DND-41 (cell line): ENCODE measurements around the gene MAPK6.

Source experiments
- ATAC-seq: fragments of 200-7000 bp; cut with Tn5 transposase; 3 replicates; pipeline ENCODE4 v1.9.1; 2021; ENCODE audit warnings: low read depth; ENCODE audit not compliant: insufficient read depth
- DNase-seq: peaks from one replicate; pipeline ENCODE4 v3.0.0-alpha.2; 2020
- H2AFZ ChIP-seq: 2 replicates; pipeline ENCODE4 v1.6.0; 2012; ENCODE audit warnings: low read depth, low read length
- H3K27ac ChIP-seq: 2 replicates; pipeline ENCODE4 v1.5.1; 2012; ENCODE audit warnings: low read length, inconsistent platforms
- H3K27me3 ChIP-seq: fragments of 200-600 bp; sonication (generic); 2 replicates; pipeline ENCODE4 v1.6.0; 2012; ENCODE audit warnings: low read length, mild to moderate bottlenecking, inconsistent platforms; ENCODE audit not compliant: insufficient read depth, poor library complexity
- H3K36me3 ChIP-seq: 2 replicates; pipeline ENCODE4 v1.5.1; 2012; ENCODE audit warnings: low read length, inconsistent platforms; ENCODE audit not compliant: insufficient read depth
- H3K4me1 ChIP-seq: 2 replicates; pipeline ENCODE4 v1.5.1; 2012; ENCODE audit warnings: mild to moderate bottlenecking, low read length; ENCODE audit not compliant: insufficient read depth
- H3K4me2 ChIP-seq: 2 replicates; pipeline ENCODE4 v1.6.0; 2012; ENCODE audit warnings: mild to moderate bottlenecking, moderate library complexity, low read length, inconsistent platforms; ENCODE audit not compliant: insufficient read depth
- H3K4me3 ChIP-seq, 2 experiments: fragments of 200-600 bp in 1 of 2; shearing (Covaris generic) in 1 of 2; 2 replicates each; pipeline ENCODE4 v1.5.1; 2012 to 2016; ENCODE audit warnings: inconsistent platforms in 2 of 2, low read length in 2 of 2, mild to moderate bottlenecking in 2 of 2, low read depth in 1 of 2, moderate library complexity in 1 of 2
- H3K79me2 ChIP-seq: 2 replicates; pipeline ENCODE4 v1.6.0; 2012; ENCODE audit warnings: low read length, inconsistent platforms; ENCODE audit not compliant: insufficient read depth
- H3K9ac ChIP-seq: 2 replicates; pipeline ENCODE4 v1.6.0; 2012; ENCODE audit warnings: low read depth, mild to moderate bottlenecking, inconsistent platforms, low read length, moderate library complexity
- H3K9me3 ChIP-seq: 2 replicates; pipeline ENCODE4 v1.5.1; 2012; ENCODE audit warnings: low read length, moderate library complexity, mild to moderate bottlenecking, inconsistent platforms; ENCODE audit not compliant: insufficient read depth, severe bottlenecking
- H4K20me1 ChIP-seq: 2 replicates; pipeline ENCODE4 v1.6.0; 2012; ENCODE audit warnings: low read length; ENCODE audit not compliant: insufficient read depth
- EZH2 ChIP-seq: IDR thresholded peaks from 3 replicates; pipeline ENCODE4 v1.6.1; 2012; ENCODE audit warnings: borderline replicate concordance, low read depth, mild to moderate bottlenecking, moderate library complexity, low read length, inconsistent platforms; ENCODE audit not compliant: severe bottlenecking
- TF ChIP-seq, protein P1 (sequence below): IDR thresholded peaks from 2 replicates; pipeline ENCODE4 v1.5.1; 2012; ENCODE audit warnings: borderline replicate concordance, low read length, moderate library complexity, mild to moderate bottlenecking; ENCODE audit not compliant: poor library complexity, severe bottlenecking; ENCODE audit errors: extremely low read depth

MAPK6 gene

GRCh38 chr15:52099651-52100272 is 80.7 kb downstream of the MAPK6 start:
- Histone ChIP-seq H3K9ac (no peak overlapping the region), H3K4me1 (no peaks in the 10 kb centered on the region), H3K4me3 (no peak overlapping the region), H3K79me2 (no peaks in the 10 kb centered on the region), H3K27ac (no peak overlapping the region), H2AFZ (no peak overlapping the region), H3K4me2 (no peak overlapping the region), H3K9me3 (no peaks in the 10 kb centered on the region), H3K36me3 (no peaks in the 10 kb centered on the region), H3K27me3 (no peaks in the 10 kb centered on the region), H4K20me1 (no peaks in the 10 kb centered on the region)
- ATAC-seq = no peak
- no peak for DNase-seq
- TF ChIP-seq, protein P1, sequence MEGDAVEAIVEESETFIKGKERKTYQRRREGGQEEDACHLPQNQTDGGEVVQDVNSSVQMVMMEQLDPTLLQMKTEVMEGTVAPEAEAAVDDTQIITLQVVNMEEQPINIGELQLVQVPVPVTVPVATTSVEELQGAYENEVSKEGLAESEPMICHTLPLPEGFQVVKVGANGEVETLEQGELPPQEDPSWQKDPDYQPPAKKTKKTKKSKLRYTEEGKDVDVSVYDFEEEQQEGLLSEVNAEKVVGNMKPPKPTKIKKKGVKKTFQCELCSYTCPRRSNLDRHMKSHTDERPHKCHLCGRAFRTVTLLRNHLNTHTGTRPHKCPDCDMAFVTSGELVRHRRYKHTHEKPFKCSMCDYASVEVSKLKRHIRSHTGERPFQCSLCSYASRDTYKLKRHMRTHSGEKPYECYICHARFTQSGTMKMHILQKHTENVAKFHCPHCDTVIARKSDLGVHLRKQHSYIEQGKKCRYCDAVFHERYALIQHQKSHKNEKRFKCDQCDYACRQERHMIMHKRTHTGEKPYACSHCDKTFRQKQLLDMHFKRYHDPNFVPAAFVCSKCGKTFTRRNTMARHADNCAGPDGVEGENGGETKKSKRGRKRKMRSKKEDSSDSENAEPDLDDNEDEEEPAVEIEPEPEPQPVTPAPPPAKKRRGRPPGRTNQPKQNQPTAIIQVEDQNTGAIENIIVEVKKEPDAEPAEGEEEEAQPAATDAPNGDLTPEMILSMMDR = no peak
- no peak for TF ChIP-seq EZH2

- DNase-seq (no peak), ATAC-seq (no peak)
- H3K4me2 ChIP-seq = no peak overlapping the region
These were observed 81.9 kb downstream of the MAPK6 start for GRCh38 chr15:52100807-52101442.

DNA sequence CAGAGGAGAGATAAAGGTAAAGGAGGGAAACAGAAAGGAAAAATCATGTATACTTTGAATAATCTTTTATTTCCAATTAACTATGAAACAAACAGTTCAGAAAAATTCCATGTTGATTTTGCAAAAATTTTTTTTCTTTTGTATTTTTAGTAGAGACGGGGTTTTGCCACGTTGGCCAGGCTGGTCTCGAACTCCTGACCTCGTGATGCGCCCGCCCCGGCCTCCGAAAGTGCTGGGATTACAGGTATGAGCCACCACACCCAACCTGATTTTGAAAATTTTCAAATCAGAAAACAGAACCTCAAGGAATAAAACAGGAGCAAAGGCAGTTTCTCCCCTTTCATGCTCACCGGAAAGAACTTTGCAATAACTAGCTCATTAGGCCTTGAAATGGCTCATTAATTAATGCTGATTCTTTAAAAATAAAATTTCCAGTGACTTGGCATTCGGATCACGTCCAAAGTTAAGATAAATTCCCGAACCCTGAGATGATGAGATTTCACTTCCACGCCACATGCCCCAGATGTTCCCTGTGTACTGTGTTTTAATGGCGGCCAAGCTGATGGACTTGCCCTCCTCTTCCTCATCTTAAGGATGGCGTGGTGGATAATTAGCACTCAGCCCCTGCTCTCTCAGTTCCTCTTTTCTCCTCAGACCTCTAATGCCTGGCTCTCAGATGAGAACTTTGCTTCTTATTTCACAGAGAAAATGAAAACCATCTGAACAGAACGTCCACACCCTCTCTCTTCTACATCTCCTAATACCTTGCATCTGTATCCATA is 82.7 kb downstream of the MAPK6 start:
- ATAC-seq (no peak), DNase-seq (no peak)
- Histone ChIP-seq H3K4me3 (no peak overlapping the region), H3K27me3 (no peaks in the 10 kb centered on the region), H3K4me1 (no peaks in the 10 kb centered on the region), H4K20me1 (no peaks in the 10 kb centered on the region), H3K27ac (no peak overlapping the region), H3K79me2 (no peaks in the 10 kb centered on the region), H2AFZ (no peak overlapping the region), H3K9ac (no peak overlapping the region), H3K36me3 (no peaks in the 10 kb centered on the region), H3K9me3 (no peaks in the 10 kb centered on the region), H3K4me2 (no peak overlapping the region)
- TF ChIP-seq EZH2 = no peak
- TF ChIP-seq, protein P1 = no peak

More at GRCh38 chr15:52100807-52101442, 81.9 kb downstream of the MAPK6 start:
- Histone ChIP-seq H3K4me1 (no peaks in the 10 kb centered on the region), H3K27ac (no peak overlapping the region), H2AFZ (no peak overlapping the region), H3K9me3 (no peaks in the 10 kb centered on the region), H4K20me1 (no peaks in the 10 kb centered on the region), H3K9ac (no peak overlapping the region), H3K4me3 (no peak overlapping the region), H3K27me3 (no peaks in the 10 kb centered on the region), H3K36me3 (no peaks in the 10 kb centered on the region), H3K79me2 (no peaks in the 10 kb centered on the region)
- TF ChIP-seq, protein P1 = no peak
- no peak for TF ChIP-seq EZH2
